Thoracic aorta (tissue), 2 donors: Measurements from ENCODE around the gene CIDEC. TPM values are rescaled to one million over a fixed set of nuclear protein-coding genes. Genes with fewer than 3 reads are reported as not detected.

ENCODE experiments used
- ATAC-seq: fragments of 150-250 bp; one replicate; pipeline ENCODE4 v1.8.0; 2017; ENCODE audit warnings: low read depth; ENCODE audit not compliant: insufficient number of reproducible peaks, low FRiP score
- DNase-seq: peaks from one replicate; pipeline ENCODE4 v3.0.0-alpha.2; 2020; ENCODE audit warnings: low spot score
- H3K27ac ChIP-seq, 2 donors: fragments of 200-600 bp; sonication (generic); 1 replicate in 1 of 2; 2 replicates in 1 of 2; pipeline ENCODE4 v1.5.1; 2016; ENCODE audit warnings: mild to moderate bottlenecking in 2 of 2, moderate library complexity in 2 of 2
- H3K27me3 ChIP-seq: fragments of 200-600 bp; sonication (generic); replicated peaks from 2 replicates; pipeline ENCODE4 v1.6.0; 2016; ENCODE audit warnings: mild to moderate bottlenecking; ENCODE audit not compliant: insufficient read depth
- H3K36me3 ChIP-seq: fragments of 200-600 bp; sonication (generic); one replicate; pipeline ENCODE4 v1.5.1; 2016
- H3K4me1 ChIP-seq, 2 donors: fragments of 200-600 bp; sonication (generic); 1 replicate in 1 of 2; 2 replicates in 1 of 2; pipeline versions ENCODE4 v1.5.1 to v1.6.0; 2016; ENCODE audit warnings: low read depth in 2 of 2, mild to moderate bottlenecking in 1 of 2; ENCODE audit not compliant: control insufficient read depth in 1 of 2
- H3K4me3 ChIP-seq: fragments of 200-600 bp; sonication (generic); 2 replicates; pipeline ENCODE4 v1.5.1; 2016; ENCODE audit warnings: mild to moderate bottlenecking
- H3K9me3 ChIP-seq: fragments of 200-600 bp; sonication (generic); 2 replicates; pipeline ENCODE4 v1.5.1; 2016
- CTCF ChIP-seq: fragments of 200-600 bp; sonication (generic); IDR thresholded peaks from one replicate; pipeline ENCODE4 v1.5.1; 2019; ENCODE audit warnings: antibody characterized with exemption
- total RNA-seq, 2 donors: library from RNA; depleted of rRNA; stranded (reverse); fragments of >200 nt; gene quantifications; one replicate each; pipeline versions ENCODE4 v1.1.0 to v1.2.3, GENCODE V29; 2016

The CIDEC gene
- 1 to 10 TPM; 2.0 to 2.6 TPM for total RNA-seq

GRCh38 chr3:9879830-9880549, at the start of gene CIDEC:
TSS of gene CIDEC (minus strand) at chr3:9880253. CDS start at chr3:9878486, 1,767 bp downstream.
- Histone ChIP-seq H3K4me1 (no peaks in the 10 kb centered on the region), H3K27ac (no peak within 1 kb of the TSS)
- no peak for ATAC-seq

GRCh38 chr3:9928158-9928557, 48.1 kb upstream of the CIDEC start:
- TF ChIP-seq CTCF = no peak

More at GRCh38 chr3:9879830-9880549, at the start of gene CIDEC:
- TF ChIP-seq CTCF = no peak
- Histone ChIP-seq H3K27me3 (no peaks in the 10 kb centered on the region), H3K4me3 (no peak within 1 kb of the TSS), H3K9me3 (no peaks in the 10 kb centered on the region), H3K36me3 (no peaks in the 10 kb centered on the region)
- DNase-seq = no peak

GRCh38 chr3:9918261-9919038, 38.4 kb upstream of the CIDEC start:
- TF ChIP-seq CTCF = no peak
- Histone ChIP-seq H3K36me3 (no peaks in the 10 kb centered on the region), H3K9me3 (no peaks in the 10 kb centered on the region), H3K27me3 (no peaks in the 10 kb centered on the region), H3K4me1 (peaks cover 29 to 38% of the 10 kb centered on the region in 2 donors), H3K4me3 (peak overlapping the region; percentile 89), H3K27ac (peak overlapping the region in 1 of 2 donors; percentile 95)
- DNase-seq = no peak
- ATAC-seq = no peak

More at GRCh38 chr3:9928158-9928557, 48.1 kb upstream of the CIDEC start:
- H3K4me1 ChIP-seq = peaks cover 5 to 11% of the 10 kb centered on the region in 2 donors
- H3K27ac ChIP-seq = no peak overlapping the region
- DNase-seq (no peak), ATAC-seq (no peak)
- no peak overlapping the region for H3K4me3 ChIP-seq
- no peaks in the 10 kb centered on the region for H3K27me3 ChIP-seq
- H3K36me3 ChIP-seq = peaks cover 19% of the 10 kb centered on the region
- H3K9me3 ChIP-seq = no peaks in the 10 kb centered on the region

- ATAC-seq (no peak), DNase-seq (no peak)
- H3K36me3 ChIP-seq = no peaks in the 10 kb centered on the region
- H3K9me3 ChIP-seq = no peaks in the 10 kb centered on the region
- peaks cover 29 to 38% of the 10 kb centered on the region in 2 donors for H3K4me1 ChIP-seq
- peak overlapping the region; percentile 89 for H3K4me3 ChIP-seq
- no peak for TF ChIP-seq CTCF
- H3K27me3 ChIP-seq = no peaks in the 10 kb centered on the region
- H3K27ac ChIP-seq = peak overlapping the region; percentile 91 to 95
Measured at GRCh38 chr3:9917820-9918219, 37.8 kb upstream of the CIDEC start.
